Muscle layer of duodenum (tissue), 2 donors: Measurements from ENCODE around the gene NPFF.
"Not testable (repeated sequence)": the region's sequence is repeated elsewhere in the genome, so short reads cannot be mapped to it uniquely, and the experiment has no call there.

Experiments
- H3K27ac ChIP-seq: one replicate; pipeline ENCODE4 v1.7.0; 2013; ENCODE audit warnings: mild to moderate bottlenecking, low read length
- H3K27me3 ChIP-seq: one replicate; pipeline ENCODE4 v1.7.0; 2013; ENCODE audit warnings: low read depth, mild to moderate bottlenecking, control low read depth, low read length
- H3K36me3 ChIP-seq, 2 donors: one replicate each; pipeline ENCODE4 v1.7.0; 2013; ENCODE audit warnings: low read length in 2 of 2, control low read depth in 1 of 2, mild to moderate bottlenecking in 1 of 2; ENCODE audit not compliant: insufficient read depth in 2 of 2, control insufficient read depth in 1 of 2
- H3K4me1 ChIP-seq, 2 donors: one replicate each; pipeline ENCODE4 v1.7.0; 2013; ENCODE audit warnings: low read length in 2 of 2, mild to moderate bottlenecking in 2 of 2, control low read depth in 1 of 2, moderate library complexity in 1 of 2; ENCODE audit not compliant: insufficient read depth in 2 of 2, control insufficient read depth in 1 of 2
- H3K4me3 ChIP-seq, 2 donors: one replicate each; pipeline ENCODE4 v1.7.0; 2013; ENCODE audit warnings: low read length in 2 of 2, low read depth in 1 of 2, mild to moderate bottlenecking in 1 of 2
- H3K9me3 ChIP-seq, 2 donors: one replicate each; pipeline ENCODE4 v1.7.0; 2013; ENCODE audit warnings: low read length in 2 of 2, control low read depth in 1 of 2, mild to moderate bottlenecking in 1 of 2; ENCODE audit not compliant: control insufficient read depth in 1 of 2
- donor health status: healthy.

The NPFF gene

DNA sequence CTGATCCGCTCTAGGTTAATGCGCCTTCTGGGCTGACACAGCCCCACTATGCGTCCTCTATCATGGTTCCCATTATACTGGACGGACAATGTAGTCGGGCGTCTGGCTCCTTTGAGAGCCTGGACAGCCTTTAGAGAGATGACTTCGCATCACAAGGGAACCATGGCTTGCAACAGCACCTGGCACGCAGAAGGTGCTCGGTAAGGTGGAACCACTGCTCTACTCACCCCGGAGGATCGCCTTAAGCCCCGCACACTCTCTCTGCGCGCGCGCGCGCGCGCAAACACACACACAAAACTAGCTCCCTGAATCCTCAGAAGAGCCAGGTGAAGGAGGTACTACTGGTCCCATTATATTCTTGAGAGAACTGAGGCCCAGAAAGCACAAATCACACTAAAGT, 15.1 kb downstream of the NPFF start:
- Histone ChIP-seq H3K4me1 (peaks cover 14 to 22% of the 10 kb centered on the region in 2 donors), H3K27ac (peak overlapping the region; percentile 7), H3K4me3 (peak overlapping the region; percentile 67 to 78), H3K27me3 (no peaks in the 10 kb centered on the region), H3K36me3 (peaks cover 4 to 5% of the 10 kb centered on the region in 2 donors), H3K9me3 (no peaks in the 10 kb centered on the region)

DNA sequence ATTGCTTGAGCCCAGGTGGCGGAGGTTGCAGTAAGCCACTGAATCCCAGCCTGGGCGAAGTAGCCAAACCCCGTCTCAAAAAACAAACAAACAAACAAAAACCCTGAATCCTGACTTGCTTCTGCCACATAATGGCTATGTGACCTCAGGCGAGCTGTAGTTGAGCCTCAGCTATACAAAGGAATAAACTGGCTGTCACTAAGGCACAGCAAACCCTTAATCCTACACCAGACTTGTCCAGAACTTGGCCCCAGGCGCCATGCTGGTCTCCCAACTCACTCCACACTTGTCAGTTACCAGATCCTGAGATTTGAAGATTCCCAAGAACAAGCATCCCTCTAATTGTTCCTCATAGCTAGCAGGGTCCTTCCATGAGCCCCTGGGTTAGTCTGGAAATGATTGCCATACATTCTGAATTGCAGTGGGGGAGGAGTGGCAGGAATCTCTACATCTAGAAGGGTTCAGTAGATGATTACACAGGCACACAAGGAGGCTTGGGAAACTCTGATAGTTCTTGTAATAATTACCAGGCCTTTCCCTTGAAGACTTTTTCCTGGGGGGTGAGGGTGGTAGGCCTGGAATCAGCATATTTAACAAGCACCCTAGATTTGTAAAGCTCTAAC, 17.9 kb downstream of the NPFF start:
- H3K27ac ChIP-seq = no peak overlapping the region
- peaks cover 7 to 18% of the 10 kb centered on the region in 2 donors for H3K4me1 ChIP-seq
- no peaks in the 10 kb centered on the region for H3K9me3 ChIP-seq
- no peaks in the 10 kb centered on the region for H3K27me3 ChIP-seq
- no peak overlapping the region for H3K4me3 ChIP-seq
- peaks cover 24 to 33% of the 10 kb centered on the region in 2 donors for H3K36me3 ChIP-seq

DNA sequence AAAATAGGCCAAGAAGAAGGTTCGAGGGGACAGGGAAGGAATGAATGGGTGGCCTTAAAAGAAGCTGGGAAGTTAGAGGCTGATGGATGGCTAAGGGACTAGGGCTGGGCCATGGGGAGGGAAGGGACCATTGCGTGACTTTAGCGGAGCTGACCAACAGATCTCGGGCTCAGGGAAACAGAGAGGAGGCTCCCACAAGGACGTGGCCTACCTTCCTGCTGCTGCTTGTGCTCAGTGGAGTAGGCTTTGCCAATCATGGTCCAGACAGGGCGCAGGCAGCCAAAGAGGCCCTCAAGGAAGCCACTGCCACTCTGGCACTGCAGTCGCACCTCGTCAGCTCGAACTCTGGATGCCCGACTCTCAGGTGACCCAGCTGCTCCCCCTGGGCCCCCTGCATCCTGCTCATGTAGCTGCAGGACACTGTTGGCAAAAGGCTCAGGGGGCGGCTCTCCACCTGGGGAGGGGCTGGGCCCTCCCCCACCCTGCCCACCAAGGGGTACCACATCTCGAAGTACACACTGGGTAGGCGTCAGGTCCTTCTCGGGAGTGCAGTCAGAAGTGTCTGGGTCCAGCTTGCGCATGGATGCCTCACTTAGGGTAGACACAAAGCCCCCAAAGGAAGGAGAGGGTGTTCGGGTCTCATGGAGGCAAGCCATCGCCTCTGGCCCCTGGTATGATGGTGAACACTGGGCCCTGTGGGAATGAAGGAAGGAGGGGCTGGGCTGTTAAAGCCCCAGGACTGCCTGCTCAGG, 20.4 kb downstream of the NPFF start:
- peaks cover 42 to 56% of the 10 kb centered on the region in 2 donors for H3K36me3 ChIP-seq
- H3K27me3 ChIP-seq = no peaks in the 10 kb centered on the region
- H3K27ac ChIP-seq = no peak overlapping the region
- H3K9me3 ChIP-seq = no peaks in the 10 kb centered on the region
- H3K4me3 ChIP-seq = no peak overlapping the region
- peaks cover 0 to under 1% of the 10 kb centered on the region in 2 donors for H3K4me1 ChIP-seq

DNA sequence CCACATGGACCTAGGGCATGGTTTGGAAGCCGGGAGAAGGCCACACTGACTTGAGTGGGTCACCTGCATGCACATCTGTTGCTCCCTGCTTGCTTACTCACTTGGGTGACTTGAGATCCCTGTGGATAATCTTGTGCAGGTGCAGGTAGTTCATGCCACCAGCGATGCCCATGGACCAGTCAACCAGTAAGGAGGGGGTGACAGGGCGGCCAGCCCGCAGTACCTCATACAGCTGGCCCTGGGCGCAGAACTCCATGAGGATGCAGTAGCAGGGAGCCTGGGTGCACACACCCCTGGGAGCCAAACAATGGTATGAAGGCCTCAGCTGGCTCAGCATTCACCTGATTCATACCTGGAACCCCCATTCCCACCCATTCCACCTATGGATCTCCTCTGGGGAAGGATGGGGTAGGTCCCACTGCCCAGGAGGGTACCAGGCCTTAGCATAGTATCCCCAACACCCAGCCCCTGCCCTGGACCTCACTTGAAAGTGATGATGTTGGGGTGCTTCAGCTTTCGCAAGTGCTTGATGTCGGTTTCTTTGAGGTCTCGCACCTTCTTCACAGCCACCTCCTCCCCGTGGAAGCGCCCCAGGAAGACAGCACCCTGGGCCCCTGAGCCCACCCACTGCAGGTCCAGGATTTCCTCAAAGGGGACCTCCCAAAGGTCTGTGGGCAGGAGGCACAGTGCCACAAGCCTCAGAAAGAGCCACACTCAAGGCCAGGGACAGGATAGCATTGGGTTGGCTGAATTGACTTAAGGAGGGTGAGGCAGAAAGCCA, 21.1 kb downstream of the NPFF start:
- H3K27me3 ChIP-seq = no peaks in the 10 kb centered on the region
- peaks cover 47 to 59% of the 10 kb centered on the region in 2 donors for H3K36me3 ChIP-seq
- no peaks in the 10 kb centered on the region for H3K4me1 ChIP-seq
- H3K27ac ChIP-seq = no peak overlapping the region
- no peak overlapping the region for H3K4me3 ChIP-seq
- H3K9me3 ChIP-seq = no peaks in the 10 kb centered on the region

DNA sequence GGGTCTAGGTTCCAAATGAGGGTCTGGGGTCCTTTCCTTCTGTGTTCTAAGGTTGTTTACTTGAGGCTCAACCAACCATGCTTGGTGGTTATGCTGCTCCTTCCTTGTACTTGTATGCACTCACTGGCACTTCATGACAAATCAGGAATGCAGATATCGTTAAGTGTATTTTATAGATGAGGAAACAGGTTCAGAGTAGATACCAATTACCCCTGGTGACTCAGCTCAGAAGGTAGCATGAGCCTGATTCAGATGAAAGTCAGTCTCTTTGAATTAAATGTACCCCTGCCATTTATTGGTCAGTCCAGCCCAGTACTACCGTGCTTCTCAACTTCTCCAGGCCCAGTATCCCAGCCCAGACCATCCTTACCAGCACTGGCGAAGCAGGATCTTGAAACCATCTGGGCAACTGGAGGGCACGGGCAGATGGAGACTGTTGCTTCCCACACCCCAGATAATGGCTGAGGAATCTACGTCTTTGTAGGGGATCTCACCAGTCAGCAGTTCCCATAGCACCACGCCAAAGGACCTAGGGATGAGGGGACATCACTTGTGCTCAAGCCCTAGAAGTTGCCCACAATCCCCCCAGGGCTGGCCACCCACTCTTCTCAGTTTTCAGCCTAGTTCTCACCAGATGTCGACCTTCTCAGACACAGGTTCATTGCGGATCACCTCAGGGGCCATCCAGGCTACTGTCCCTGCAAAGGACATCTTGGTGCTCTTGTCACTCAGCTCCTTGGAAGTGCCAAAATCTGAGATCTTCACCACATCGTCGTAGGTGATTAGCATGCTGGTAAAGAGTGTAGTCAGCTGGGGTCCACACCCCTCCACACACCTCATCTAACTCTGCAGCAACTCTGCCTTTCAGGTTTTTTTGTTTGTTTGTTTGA, 22.4 kb downstream of the NPFF start:
- no peak overlapping the region for H3K4me3 ChIP-seq
- H3K27ac ChIP-seq = no peak overlapping the region
- H3K27me3 ChIP-seq = no peaks in the 10 kb centered on the region
- no peaks in the 10 kb centered on the region for H3K9me3 ChIP-seq
- peaks cover 56 to 69% of the 10 kb centered on the region in 2 donors for H3K36me3 ChIP-seq
- peaks cover 0 to 4% of the 10 kb centered on the region in 2 donors for H3K4me1 ChIP-seq

DNA sequence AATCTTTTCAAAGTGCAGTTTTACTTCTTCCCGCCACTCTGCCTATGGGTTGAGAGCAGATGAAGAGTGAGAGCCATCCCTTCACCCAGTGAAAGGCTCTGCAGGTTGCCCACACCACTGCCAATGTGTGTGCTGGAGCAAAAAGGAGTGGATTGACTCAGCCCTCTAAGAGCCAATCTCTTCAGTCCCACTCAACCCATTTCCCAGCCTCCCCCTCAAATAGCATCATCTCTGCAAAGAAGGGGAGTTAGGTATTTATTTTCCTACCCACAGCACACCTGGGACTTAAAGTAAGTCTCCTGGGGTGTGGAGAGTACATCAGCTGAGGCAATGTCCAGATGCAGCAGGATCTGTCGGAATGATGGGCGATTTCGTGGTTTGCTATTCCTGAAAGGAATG, 23.3 kb downstream of the NPFF start:
- Histone ChIP-seq H3K9me3 (no peaks in the 10 kb centered on the region), H3K27ac (no peak overlapping the region), H3K4me3 (no peak overlapping the region), H3K4me1 (peaks cover 0 to 4% of the 10 kb centered on the region in 2 donors), H3K36me3 (peaks cover 65 to 78% of the 10 kb centered on the region in 2 donors), H3K27me3 (no peaks in the 10 kb centered on the region)

DNA sequence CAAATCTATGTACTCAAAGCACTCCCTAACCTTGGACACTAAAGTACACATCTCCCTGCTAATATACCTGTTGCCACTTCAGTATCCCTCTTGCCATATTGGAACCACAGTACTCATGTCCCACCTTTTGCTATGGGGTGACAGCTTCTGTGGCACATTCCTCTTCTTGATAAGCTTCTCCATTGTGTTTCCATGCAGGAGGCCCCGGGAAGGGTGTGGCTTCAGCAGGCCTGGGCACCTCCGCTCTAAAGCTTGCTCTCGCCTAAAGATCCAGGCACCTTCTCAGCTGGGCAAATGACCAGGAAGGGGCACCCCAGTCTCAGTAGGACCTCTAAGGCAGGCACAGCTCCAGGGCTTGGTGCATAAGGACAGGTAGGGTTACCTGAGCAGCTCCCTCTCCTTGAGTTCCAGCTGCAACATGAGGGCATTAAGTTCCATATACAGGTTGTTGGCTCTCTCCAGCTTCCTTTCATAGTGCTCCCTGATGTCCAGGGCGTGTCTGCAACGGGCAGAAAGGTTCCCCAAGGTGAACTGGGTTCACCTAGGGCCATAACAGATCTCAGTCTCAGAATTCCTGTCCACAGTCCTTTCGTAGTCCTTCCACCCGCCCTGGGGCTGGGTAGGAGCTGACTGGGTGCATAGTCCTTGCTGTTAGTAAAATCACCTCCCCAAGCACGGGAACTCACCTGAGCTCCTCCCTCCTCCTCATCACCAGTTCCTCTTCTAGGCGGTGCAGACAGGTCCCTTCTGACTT, 23.9 kb downstream of the NPFF start:
- Histone ChIP-seq H3K27ac (no peak overlapping the region), H3K4me1 (peaks cover 0 to 4% of the 10 kb centered on the region in 2 donors), H3K9me3 (no peaks in the 10 kb centered on the region), H3K4me3 (no peak overlapping the region), H3K36me3 (peaks cover 68 to 84% of the 10 kb centered on the region in 2 donors), H3K27me3 (no peaks in the 10 kb centered on the region)

DNA sequence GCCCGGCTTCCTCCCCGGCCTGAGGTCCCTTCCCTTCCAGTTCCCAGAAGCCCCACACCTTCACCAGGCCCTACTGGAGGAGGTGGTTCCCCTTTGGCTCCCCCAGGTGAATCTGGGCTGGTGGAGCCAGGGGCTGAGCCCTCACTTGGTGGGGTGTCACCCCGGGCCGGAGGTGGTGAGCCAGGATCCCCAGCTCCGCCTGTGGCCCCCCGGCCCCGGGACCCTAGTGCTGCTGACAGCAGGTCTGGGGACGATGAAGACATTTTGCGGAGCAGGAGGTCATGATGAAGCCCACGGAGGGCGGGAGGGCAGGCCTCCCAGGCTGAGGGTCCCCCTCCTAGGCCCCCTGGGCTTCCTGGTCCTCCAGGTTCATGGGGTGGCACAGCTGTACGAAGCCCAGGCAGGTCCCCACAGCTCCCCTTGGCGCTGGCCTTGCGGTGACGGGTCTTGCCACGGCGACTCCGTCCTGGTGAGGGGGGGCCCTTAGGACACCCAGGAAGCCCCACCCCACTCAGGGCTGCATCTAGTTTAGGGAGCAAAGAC, 24.6 kb downstream of the NPFF start:
- Histone ChIP-seq H3K9me3 (no peaks in the 10 kb centered on the region), H3K27me3 (no peaks in the 10 kb centered on the region), H3K4me3 (no peak overlapping the region), H3K36me3 (peaks cover 72 to 84% of the 10 kb centered on the region in 2 donors), H3K4me1 (peaks cover 0 to 4% of the 10 kb centered on the region in 2 donors), H3K27ac (no peak overlapping the region)

DNA sequence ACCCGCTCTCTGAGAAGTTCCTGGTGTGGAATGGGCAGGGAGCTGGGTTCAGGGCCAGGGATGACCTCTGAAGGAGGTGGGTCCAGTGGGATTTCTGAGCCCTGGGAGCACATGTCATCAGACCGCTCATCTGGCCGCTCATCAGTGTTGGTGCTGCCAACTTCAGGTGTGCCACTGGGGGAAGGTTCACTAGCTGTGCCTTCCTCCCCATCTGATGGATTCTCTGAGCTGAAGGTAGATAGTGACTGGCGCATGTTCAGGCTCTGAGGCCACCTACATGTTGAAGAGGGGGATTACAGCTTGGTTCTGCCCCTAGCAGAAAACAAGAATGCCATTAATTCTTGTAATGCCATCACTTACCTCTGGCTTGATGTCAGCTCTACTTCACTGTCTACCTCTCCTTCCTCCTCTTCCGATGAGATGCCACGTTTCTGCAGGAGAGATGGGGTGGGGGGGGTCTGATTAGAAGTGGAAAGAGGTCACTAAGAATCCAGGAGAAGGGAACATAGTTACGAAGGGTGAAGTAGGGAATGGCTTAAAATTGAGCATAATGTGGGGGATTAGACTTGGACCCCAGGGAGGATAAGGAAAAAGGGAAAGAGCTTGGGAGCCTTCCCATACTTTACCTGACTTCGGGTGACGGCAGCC, 25.2 kb downstream of the NPFF start:
- peaks cover 0 to 4% of the 10 kb centered on the region in 2 donors for H3K4me1 ChIP-seq
- H3K4me3 ChIP-seq = no peak overlapping the region
- H3K27ac ChIP-seq = no peak overlapping the region
- H3K27me3 ChIP-seq = no peaks in the 10 kb centered on the region
- peaks cover 68 to 78% of the 10 kb centered on the region in 2 donors for H3K36me3 ChIP-seq
- H3K9me3 ChIP-seq = no peaks in the 10 kb centered on the region

DNA sequence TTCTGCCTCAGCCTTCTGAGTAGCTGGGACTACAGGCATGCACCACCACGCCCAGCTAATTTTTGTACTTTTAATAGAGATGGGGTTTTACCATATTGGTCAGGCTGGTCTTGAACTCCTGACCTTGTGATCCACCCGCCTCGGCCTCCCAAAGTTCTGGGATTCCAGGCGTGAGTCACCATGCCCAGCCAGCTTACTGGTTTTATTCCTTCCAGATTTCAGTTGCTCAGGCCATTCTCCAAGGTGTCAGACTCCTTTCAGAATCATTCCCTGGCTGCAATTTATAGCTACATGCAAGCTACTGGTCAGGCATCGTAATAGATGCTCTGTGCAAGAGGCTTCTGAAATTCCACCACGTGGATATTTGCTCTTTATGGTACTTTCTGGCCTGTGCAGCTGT, 25.8 kb downstream of the NPFF start:
- peaks cover 72 to 75% of the 10 kb centered on the region in 2 donors for H3K36me3 ChIP-seq
- not testable (repeated sequence) for H3K4me3 ChIP-seq, H3K9me3 ChIP-seq, H3K27ac ChIP-seq, H3K27me3 ChIP-seq, H3K4me1 ChIP-seq
